ENCODE data around the gene JOSD1. TPM values are rescaled to one million over a fixed set of nuclear protein-coding genes. Genes with fewer than 3 reads are reported as not detected.

JOSD1 gene
- total RNA-seq, 4 donors from 2014 or later, result 47.5 to 67.0 (median 64.6) TPM

GRCh38 chr22:38715852-38716251 is 15.1 kb upstream of the JOSD1 start:
- H3K4me3 ChIP-seq, result no peak overlapping the region
- H3K4me1 ChIP-seq, result peaks cover 0 to 56% (median 7%) of the 10 kb centered on the region in 3 donors
- no peak overlapping the region for H3K27ac ChIP-seq
- no peak for ATAC-seq
- peaks cover 0 to 58% of the 10 kb centered on the region in 2 donors for H3K36me3 ChIP-seq
- H3K9me3 ChIP-seq, result no peaks in the 10 kb centered on the region
- H3K27me3 ChIP-seq, result no peaks in the 10 kb centered on the region
- TF ChIP-seq POLR2A (IDR thresholded peaks at IDR 0.05) (no peak), EP300 (IDR thresholded peaks at IDR 0.05) (no peak), POLR2AphosphoS5 (IDR thresholded peaks at IDR 0.05) (no peak)
- TF ChIP-seq, protein P1, sequence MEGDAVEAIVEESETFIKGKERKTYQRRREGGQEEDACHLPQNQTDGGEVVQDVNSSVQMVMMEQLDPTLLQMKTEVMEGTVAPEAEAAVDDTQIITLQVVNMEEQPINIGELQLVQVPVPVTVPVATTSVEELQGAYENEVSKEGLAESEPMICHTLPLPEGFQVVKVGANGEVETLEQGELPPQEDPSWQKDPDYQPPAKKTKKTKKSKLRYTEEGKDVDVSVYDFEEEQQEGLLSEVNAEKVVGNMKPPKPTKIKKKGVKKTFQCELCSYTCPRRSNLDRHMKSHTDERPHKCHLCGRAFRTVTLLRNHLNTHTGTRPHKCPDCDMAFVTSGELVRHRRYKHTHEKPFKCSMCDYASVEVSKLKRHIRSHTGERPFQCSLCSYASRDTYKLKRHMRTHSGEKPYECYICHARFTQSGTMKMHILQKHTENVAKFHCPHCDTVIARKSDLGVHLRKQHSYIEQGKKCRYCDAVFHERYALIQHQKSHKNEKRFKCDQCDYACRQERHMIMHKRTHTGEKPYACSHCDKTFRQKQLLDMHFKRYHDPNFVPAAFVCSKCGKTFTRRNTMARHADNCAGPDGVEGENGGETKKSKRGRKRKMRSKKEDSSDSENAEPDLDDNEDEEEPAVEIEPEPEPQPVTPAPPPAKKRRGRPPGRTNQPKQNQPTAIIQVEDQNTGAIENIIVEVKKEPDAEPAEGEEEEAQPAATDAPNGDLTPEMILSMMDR (IDR thresholded peaks at IDR 0.05), result no peak
- 90 to 97% methylated on average over 2 to 9 of the region's 15 CpGs for WGBS, 2 donors (ENCODE audit: low coverage in 1 of 2)

DNA sequence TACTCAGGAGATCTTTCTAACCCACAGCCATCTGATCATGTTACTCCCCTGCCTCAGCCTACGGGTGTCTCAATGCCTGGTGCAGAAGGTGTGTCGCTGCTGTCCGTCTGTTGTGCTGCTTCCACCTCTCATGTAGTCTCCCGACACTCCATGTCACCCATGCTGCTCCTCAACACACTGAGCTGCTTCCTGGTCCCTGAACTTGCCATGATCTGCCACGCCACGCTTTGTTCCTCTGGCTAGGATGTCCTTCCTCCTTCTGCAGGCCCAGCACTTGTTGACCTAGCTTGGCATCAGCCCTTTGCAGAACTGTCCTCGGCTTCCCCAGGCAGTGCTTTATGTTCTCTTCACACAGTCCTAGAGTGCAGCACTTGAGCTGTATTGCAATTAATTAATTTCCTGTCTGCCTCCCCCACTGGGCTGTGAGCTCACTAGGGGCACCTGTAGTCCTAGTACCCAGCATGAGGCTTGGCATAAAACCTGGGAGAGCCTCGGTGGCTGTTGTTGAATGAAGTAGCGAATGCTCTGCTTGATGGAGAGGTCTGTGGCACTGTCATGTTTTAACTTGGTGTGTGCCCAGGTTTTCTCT is 14.5 kb upstream of the JOSD1 start:
- no peak overlapping the region for H3K4me3 ChIP-seq
- TF ChIP-seq POLR2A (IDR thresholded peaks at IDR 0.05) (no peak), EP300 (IDR thresholded peaks at IDR 0.05) (no peak), POLR2AphosphoS5 (IDR thresholded peaks at IDR 0.05) (no peak)
- TF ChIP-seq, protein P1 (IDR thresholded peaks at IDR 0.05), result no peak
- no peaks in the 10 kb centered on the region for H3K27me3 ChIP-seq
- H3K9me3 ChIP-seq, result no peaks in the 10 kb centered on the region
- peaks cover 0 to 56% (median 7%) of the 10 kb centered on the region in 3 donors for H3K4me1 ChIP-seq
- H3K36me3 ChIP-seq, result peaks cover 0 to 58% of the 10 kb centered on the region in 2 donors
- 89 to 100% methylated on average over 2 to 6 of the region's 9 CpGs for WGBS, 2 donors (ENCODE audit: low coverage in 1 of 2)
- ATAC-seq, result no peak
- no peak overlapping the region for H3K27ac ChIP-seq

GRCh38 chr22:38713921-38714320 is 13.2 kb upstream of the JOSD1 start:
- no peak for TF ChIP-seq EP300 (IDR thresholded peaks at IDR 0.05)
- TF ChIP-seq POLR2AphosphoS5 (IDR thresholded peaks at IDR 0.05), result no peak
- TF ChIP-seq, protein P1 (IDR thresholded peaks at IDR 0.05), result no peak
- TF ChIP-seq POLR2A (IDR thresholded peaks at IDR 0.05), result no peak
- Histone ChIP-seq H3K27me3 (no peaks in the 10 kb centered on the region), H3K27ac (no peak overlapping the region), H3K9me3 (no peaks in the 10 kb centered on the region), H3K36me3 (peaks cover 0 to 62% of the 10 kb centered on the region in 2 donors), H3K4me3 (no peak overlapping the region), H3K4me1 (peaks cover 0 to 61% (median 4%) of the 10 kb centered on the region in 3 donors)
- WGBS, 2 donors (ENCODE audit: low coverage in 1 of 2), result 80 to 90% methylated on average over 1 to 8 of the region's 8 CpGs
- ATAC-seq, result no peak

GRCh38 chr22:38712486-38713207 is 11.9 kb upstream of the JOSD1 start:
- 64 to 89% methylated on average over 3 to 11 of the region's 11 CpGs for WGBS, 2 donors (ENCODE audit: low coverage in 1 of 2)
- Histone ChIP-seq H3K4me3 (no peak overlapping the region), H3K9me3 (no peaks in the 10 kb centered on the region), H3K27ac (no peak overlapping the region), H3K4me1 (peaks cover 0 to 63% (median 8%) of the 10 kb centered on the region in 3 donors), H3K27me3 (no peaks in the 10 kb centered on the region), H3K36me3 (peaks cover 0 to 57% of the 10 kb centered on the region in 2 donors)
- no peak for TF ChIP-seq POLR2A (IDR thresholded peaks at IDR 0.05)
- no peak for TF ChIP-seq POLR2AphosphoS5 (IDR thresholded peaks at IDR 0.05)
- TF ChIP-seq EP300 (IDR thresholded peaks at IDR 0.05), result no peak
- TF ChIP-seq, protein P1 (IDR thresholded peaks at IDR 0.05), result no peak
- no peak for ATAC-seq

Measured in gastroesophageal sphincter (tissue), 4 donors.